Smooth muscle cell (in vitro differentiated cells): ENCODE results near the gene AVP. TPM values are rescaled to one million over a fixed set of nuclear protein-coding genes. Genes with fewer than 3 reads are reported as not detected.

Source experiments
- DNase-seq: peaks from one replicate; lab custom pipeline; 2025; ENCODE audit not compliant: unreplicated experiment; lab: John Stamatoyannopoulos, UW
- H2AFZ ChIP-seq: fragments of 200-600 bp; sonication (generic); 2 replicates; pipeline ENCODE4 v1.6.0; 2016; ENCODE audit warnings: antibody characterized with exemption, low read depth, mild to moderate bottlenecking
- H3F3A ChIP-seq: fragments of 200-600 bp; sonication (generic); 2 replicates; pipeline ENCODE4 v1.6.0; 2017; ENCODE audit warnings: antibody characterized with exemption, low read depth
- H3K27ac ChIP-seq: fragments of 200-600 bp; sonication (generic); 2 replicates; pipeline ENCODE4 v1.5.1; 2016; ENCODE audit warnings: low read depth, mild to moderate bottlenecking
- H3K27me3 ChIP-seq: fragments of 200-600 bp; sonication (generic); 2 replicates; pipeline ENCODE4 v1.6.1; 2016; ENCODE audit warnings: low read depth, mild to moderate bottlenecking
- H3K36me3 ChIP-seq: fragments of 200-600 bp; sonication (generic); 2 replicates; pipeline ENCODE4 v1.5.1; 2016; ENCODE audit warnings: low read depth
- H3K4me1 ChIP-seq: fragments of 200-600 bp; sonication (generic); 2 replicates; pipeline ENCODE4 v1.5.1; 2016; ENCODE audit warnings: low read depth
- H3K4me2 ChIP-seq: fragments of 200-600 bp; sonication (generic); 2 replicates; pipeline ENCODE4 v1.6.0; 2016; ENCODE audit warnings: mild to moderate bottlenecking
- H3K4me3 ChIP-seq: fragments of 200-600 bp; sonication (generic); 2 replicates; pipeline ENCODE4 v1.5.1; 2016; ENCODE audit warnings: mild to moderate bottlenecking
- H3K79me2 ChIP-seq: fragments of 200-600 bp; sonication (generic); 2 replicates; pipeline ENCODE4 v1.6.0; 2016; ENCODE audit warnings: low read depth, mild to moderate bottlenecking
- H3K9ac ChIP-seq: fragments of 200-600 bp; sonication (generic); 2 replicates; pipeline ENCODE4 v1.6.0; 2016; ENCODE audit warnings: low read depth
- H3K9me3 ChIP-seq: fragments of 200-600 bp; sonication (generic); replicated peaks from 2 replicates; pipeline ENCODE4 v1.5.1; 2016; ENCODE audit warnings: low read depth
- H4K20me1 ChIP-seq: fragments of 200-600 bp; sonication (generic); 2 replicates; pipeline ENCODE4 v1.6.0; 2016; ENCODE audit warnings: low read depth
- CTCF ChIP-seq: fragments of 200-600 bp; sonication (generic); IDR thresholded peaks from 2 replicates; pipeline ENCODE4 v1.5.1; 2017; ENCODE audit warnings: borderline replicate concordance, mild to moderate bottlenecking, antibody characterized with exemption; ENCODE audit not compliant: insufficient read depth, poor library complexity, severe bottlenecking
- WGBS: methylation state at CpG from one replicate; pipeline ENCODE4 v1.1.7; 2016; ENCODE audit warnings: low lambda C conversion rate; 5-methylcytosine and 5-hydroxymethylcytosine counted together
- polyA plus RNA-seq: library from polyadenylated mRNA; unstranded; fragments of >200 nt; fragmentation: Nextera tagmentation; extraction: Ambion mirVana; gene quantifications from 2 replicates; pipeline ENCODE4 v1.2.1, GENCODE V29; 2016
- total RNA-seq: library from RNA; depleted of rRNA; stranded (reverse); fragments of >200 nt; gene quantifications from 2 replicates; pipeline ENCODE4 v1.2.3, GENCODE V29; 2014

AVP gene
- total and polyA plus RNA-seq, 2 experiments from 2014 or later, result not detected

DNA sequence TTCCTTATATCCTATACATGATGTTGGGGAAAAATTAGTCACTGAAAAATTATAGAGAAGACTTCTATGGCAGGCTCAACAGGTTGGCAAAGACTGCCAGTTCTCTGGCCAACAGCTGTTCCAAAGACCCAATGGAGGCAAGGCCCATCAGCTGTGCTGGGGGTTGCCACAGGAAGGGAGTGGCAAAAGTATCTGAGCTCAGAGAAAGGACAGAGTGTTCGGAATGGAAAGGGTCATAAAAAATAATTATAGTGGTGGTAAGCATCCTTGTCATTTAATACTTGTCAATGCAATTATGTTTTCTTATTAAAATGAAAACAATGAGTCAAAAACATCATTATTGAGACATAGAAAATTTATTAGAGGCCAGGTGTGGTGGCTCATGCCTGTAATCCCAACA, 39.0 kb upstream of the AVP start:
- no peak overlapping the region for H3K9ac ChIP-seq
- H3K27ac ChIP-seq, result no peak overlapping the region
- peaks cover 5% of the 10 kb centered on the region for H4K20me1 ChIP-seq
- no peak overlapping the region for H3K4me3 ChIP-seq
- 93% methylated on average over 1 of the region's 1 CpG for WGBS
- no peaks in the 10 kb centered on the region for H3K36me3 ChIP-seq
- no peaks in the 10 kb centered on the region for H3K27me3 ChIP-seq
- no peak overlapping the region for H3K4me2 ChIP-seq
- H3F3A ChIP-seq, result no peaks in the 10 kb centered on the region
- H3K9me3 ChIP-seq, result no peaks in the 10 kb centered on the region
- TF ChIP-seq CTCF, result no peak
- no peaks in the 10 kb centered on the region for H3K79me2 ChIP-seq
- H3K4me1 ChIP-seq, result no peaks in the 10 kb centered on the region
- no peak overlapping the region for H2AFZ ChIP-seq
- no peak for DNase-seq

- Histone ChIP-seq H3K27ac (no peak overlapping the region), H4K20me1 (no peaks in the 10 kb centered on the region), H3K27me3 (no peaks in the 10 kb centered on the region), H3K79me2 (no peaks in the 10 kb centered on the region), H3K4me3 (no peak overlapping the region), H3K4me1 (no peaks in the 10 kb centered on the region), H3K36me3 (no peaks in the 10 kb centered on the region), H2AFZ (no peak overlapping the region), H3F3A (no peaks in the 10 kb centered on the region), H3K9me3 (no peaks in the 10 kb centered on the region), H3K9ac (no peak overlapping the region), H3K4me2 (no peak overlapping the region)
- DNase-seq, result no peak
- TF ChIP-seq CTCF, result no peak
- 98% methylated on average over 12 of the region's 12 CpGs for WGBS
Measured at GRCh38 chr20:3121955-3122610, 37.6 kb upstream of the AVP start.

DNA sequence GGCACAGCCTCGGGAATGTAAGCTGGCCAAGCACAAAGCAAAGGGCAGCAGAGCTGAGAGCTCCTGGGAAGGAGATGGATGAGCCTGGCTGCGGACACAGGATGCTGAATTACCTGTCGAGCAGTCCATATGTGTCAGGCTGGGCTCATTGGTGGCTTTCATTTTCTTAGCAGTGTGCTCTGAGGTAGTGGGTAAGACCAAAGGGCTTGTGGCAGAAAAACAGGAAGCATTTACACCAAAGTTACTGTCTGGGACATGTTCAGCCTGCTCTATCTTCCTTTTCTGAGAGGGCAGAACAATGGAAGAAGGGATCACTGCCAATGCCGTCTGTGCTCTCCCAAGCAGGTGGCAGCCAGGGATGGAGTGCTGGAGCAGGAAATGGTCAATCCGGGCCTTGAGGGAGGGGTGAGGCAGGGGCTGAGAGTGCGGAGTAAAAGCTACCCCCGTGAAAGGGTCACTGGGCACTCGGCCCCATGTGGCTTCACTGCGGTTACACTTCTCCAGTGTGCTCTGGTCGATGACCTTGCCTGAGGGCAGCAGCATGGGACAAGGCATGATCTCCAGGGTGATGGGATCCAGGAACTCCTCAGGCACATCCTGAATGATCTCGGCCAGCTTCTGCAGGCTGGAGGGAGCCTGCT, 36.9 kb upstream of the AVP start:
- no peak for DNase-seq
- H4K20me1 ChIP-seq, result peaks cover 5% of the 10 kb centered on the region
- H3K27me3 ChIP-seq, result no peaks in the 10 kb centered on the region
- no peaks in the 10 kb centered on the region for H3K9me3 ChIP-seq
- 97% methylated on average over 11 of the region's 11 CpGs for WGBS
- H3K36me3 ChIP-seq, result no peaks in the 10 kb centered on the region
- H3K79me2 ChIP-seq, result no peaks in the 10 kb centered on the region
- no peak overlapping the region for H3K27ac ChIP-seq
- no peak overlapping the region for H3K4me2 ChIP-seq
- no peak overlapping the region for H3K9ac ChIP-seq
- no peaks in the 10 kb centered on the region for H3K4me1 ChIP-seq
- H3K4me3 ChIP-seq, result no peak overlapping the region
- H2AFZ ChIP-seq, result no peak overlapping the region
- H3F3A ChIP-seq, result no peaks in the 10 kb centered on the region
- no peak for TF ChIP-seq CTCF

DNA sequence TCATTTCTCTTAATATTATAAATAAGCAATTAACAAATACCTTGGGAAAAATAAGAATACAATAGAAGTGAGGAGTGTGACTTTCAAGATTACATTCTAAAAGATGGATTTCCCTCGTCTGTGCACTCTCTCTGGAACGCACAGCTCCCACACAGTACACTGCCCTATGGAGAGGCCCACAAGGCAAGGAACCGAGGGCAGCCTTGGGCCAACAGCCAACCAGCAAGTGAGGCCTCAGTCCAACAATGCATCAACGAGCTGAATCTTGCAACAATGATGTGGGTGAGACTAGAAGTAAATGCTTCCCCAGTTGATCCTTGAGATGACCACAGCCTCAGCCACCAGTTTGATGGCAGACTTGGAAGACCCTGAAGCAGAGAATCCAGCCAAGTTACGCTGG, 34.5 kb upstream of the AVP start:
- H3K4me3 ChIP-seq, result no peak overlapping the region
- H3K9me3 ChIP-seq, result no peaks in the 10 kb centered on the region
- H3K79me2 ChIP-seq, result no peaks in the 10 kb centered on the region
- no peak overlapping the region for H3K27ac ChIP-seq
- 86% methylated on average over 5 of the region's 5 CpGs for WGBS
- DNase-seq, result no peak
- peaks cover 20% of the 10 kb centered on the region for H4K20me1 ChIP-seq
- H3K4me1 ChIP-seq, result no peaks in the 10 kb centered on the region
- H3K9ac ChIP-seq, result no peak overlapping the region
- H3K4me2 ChIP-seq, result no peak overlapping the region
- no peaks in the 10 kb centered on the region for H3K36me3 ChIP-seq
- no peaks in the 10 kb centered on the region for H3K27me3 ChIP-seq
- H3F3A ChIP-seq, result no peaks in the 10 kb centered on the region
- no peak overlapping the region for H2AFZ ChIP-seq
- no peak for TF ChIP-seq CTCF
